ACHN (cell line): ENCODE results near the gene USP48.
"Not testable (repeated sequence)": the region's sequence is repeated elsewhere in the genome, so short reads cannot be mapped to it uniquely, and the experiment has no call there.

ENCODE experiments used
- DNase-seq: peaks from one replicate; pipeline ENCODE4 v3.0.0-alpha.2; 2015
- in situ Hi-C: cut with HindIII; loops from 2 replicates; pipeline ENCODE4 v1.10.0; 2017; ENCODE audit warnings: low sequenced_read_pairs, low pct_ligation_motif_present, low pct_unique_long_range_greater_than_20kb

USP48 gene

GRCh38 chr1:21681426-21681825 lies 101.5 kb downstream of the USP48 start:
- in situ Hi-C loops: no loop called here
- no peak for DNase-seq

DNA sequence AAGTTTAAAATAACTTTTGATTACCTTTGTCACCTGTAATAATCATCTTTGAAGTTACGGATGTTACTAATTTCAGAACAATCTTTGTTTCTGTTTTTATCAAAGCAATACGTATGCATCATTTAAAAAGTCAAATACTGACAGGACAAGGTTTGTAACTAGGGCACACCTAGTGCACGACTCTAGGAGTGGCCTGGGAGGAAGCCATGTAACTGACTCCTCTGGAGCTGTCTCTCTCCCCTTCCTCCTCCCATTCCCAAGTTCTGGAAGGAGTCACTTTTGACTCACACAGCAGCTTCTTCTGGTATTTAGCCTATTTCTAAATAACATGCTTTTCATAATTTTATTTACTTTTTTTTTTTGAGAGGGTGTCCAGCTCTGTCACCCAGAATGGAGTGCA lies 102.0 kb downstream of the USP48 start:
- in situ Hi-C loops: no loop called here
- no peak for DNase-seq

DNA sequence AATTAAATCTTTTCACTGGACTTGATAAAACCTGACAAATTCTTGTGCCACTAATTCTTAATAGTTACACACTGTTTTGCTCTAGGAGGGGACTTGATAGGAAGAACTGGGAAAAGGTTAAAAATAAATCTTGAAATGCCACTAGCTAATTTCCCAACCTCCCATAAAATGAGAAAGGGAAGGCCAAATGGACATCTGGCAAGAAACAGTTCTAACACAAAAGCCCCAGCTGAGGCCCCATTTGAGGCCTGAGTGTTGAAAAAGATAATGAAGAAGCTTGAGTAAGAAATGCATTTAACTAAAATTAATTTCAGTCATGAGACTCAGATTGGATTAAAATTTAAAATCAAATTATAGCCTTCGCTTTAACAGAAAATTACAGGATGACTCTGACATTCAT lies 102.6 kb downstream of the USP48 start:
- DNase-seq: no peak
- in situ Hi-C loops: no loop called here

DNA sequence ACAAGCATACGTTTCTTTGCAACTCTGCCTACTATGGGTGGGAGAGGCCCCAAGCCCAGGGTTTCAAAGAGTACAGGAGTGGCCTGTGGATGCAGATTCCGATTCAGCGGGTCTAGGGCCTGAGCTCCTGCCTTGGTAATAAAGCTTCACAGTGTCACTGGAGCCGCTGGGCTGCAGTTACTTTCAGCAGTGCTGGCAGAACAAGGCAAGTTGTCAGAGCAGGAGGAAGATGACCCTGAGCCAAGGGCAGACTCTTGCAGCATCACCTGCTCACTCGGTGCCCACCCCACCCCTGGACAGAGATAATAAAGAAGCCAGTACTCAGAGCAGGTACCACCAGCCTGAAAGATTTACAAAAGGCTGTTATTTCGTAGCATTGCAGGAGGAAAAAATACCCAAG lies 105.8 kb downstream of the USP48 start:
- DNase-seq: no peak
- in situ Hi-C loops: no loop called here

- in situ Hi-C loops: no loop called here
- DNase-seq: no peak
These were observed 108.0 kb downstream of the USP48 start for GRCh38 chr1:21674957-21675356.

- in situ Hi-C loops, DNase-seq: not testable (repeated sequence)
These were observed 109.1 kb downstream of the USP48 start for GRCh38 chr1:21673853-21674252.

GRCh38 chr1:21673277-21673780 lies 109.6 kb downstream of the USP48 start:
- DNase-seq: no peak
- in situ Hi-C loops: no loop called here

- DNase-seq: no peak
- in situ Hi-C loops: no loop called here
These were observed 110.3 kb downstream of the USP48 start for GRCh38 chr1:21672478-21673276.

- no peak for DNase-seq
- in situ Hi-C loops: no loop called here
These were observed 111.0 kb downstream of the USP48 start for GRCh38 chr1:21671915-21672314.

- DNase-seq: no peak
- in situ Hi-C loops: no loop called here
These were observed 111.7 kb downstream of the USP48 start for GRCh38 chr1:21670956-21671902.

GRCh38 chr1:21670059-21670881 lies 112.7 kb downstream of the USP48 start:
- in situ Hi-C loops: no loop called here
- DNase-seq: no peak

DNA sequence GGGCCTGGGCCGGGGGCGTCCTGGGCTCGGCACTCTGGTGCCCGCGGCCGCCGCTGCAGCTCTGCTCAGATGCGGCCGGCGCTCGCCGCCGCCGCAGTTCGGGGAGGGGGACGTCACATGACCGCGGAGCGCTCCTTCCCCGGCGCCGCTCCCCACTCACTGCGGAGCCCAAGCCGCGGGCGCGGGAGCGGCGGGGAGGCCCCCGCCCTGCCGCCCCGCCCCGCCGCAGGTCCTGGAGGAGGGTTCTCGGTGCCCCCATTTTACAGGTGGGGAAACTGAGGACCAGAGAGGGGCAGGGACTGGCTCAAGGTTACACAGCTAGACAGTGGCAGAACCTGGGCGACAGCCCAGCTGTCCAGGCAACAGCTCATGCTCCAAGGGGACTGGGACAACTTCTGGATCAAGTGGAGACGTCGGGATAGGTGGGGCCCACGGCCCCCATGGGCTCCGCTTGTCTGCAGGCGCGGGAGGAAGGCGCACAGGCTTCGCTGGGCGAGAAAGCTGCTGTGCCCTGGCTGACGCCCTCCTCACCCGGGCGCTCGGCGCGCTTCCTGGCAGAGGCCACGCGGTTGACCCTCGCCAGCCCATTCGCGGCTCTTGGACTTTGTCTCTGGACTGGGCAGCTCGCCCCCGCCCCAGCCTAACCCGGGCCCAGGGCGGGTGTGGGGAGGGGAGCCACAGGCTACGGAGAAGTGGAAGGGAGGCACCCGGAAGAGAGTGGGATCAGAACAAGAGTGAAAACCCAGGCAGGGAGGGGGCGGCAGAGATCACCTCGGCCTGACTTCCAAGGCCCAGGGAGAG lies 113.5 kb downstream of the USP48 start, which contains the start of gene RAP1GAP:
TSS of gene RAP1GAP (minus strand) at position 100 of the 801 bp plus-strand sequence. CDS start 49,325 bp downstream, outside the sequence.
- DNase-seq: peak; percentile 19

DNA sequence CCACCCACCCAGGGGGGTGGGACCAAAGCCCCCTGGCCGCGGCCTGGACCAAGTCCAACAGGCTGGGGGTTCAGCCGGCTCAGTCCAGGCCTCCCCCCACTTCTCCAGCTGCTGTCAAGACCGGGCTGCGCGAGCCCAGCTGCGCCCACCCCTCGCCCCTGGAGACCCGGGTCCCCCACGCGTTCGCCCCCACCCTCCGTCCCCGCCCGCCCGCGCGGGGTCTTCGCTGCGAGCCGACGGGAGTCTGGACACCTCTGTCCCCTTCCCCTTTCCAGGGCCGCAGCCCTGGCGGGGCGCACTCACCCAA lies 114.0 kb downstream of the USP48 start:
- in situ Hi-C loops: no loop called here
- DNase-seq: no peak

More for the DNA sequence above, 113.5 kb downstream of the USP48 start, which contains the start of gene RAP1GAP:
- in situ Hi-C loops: no loop called here

GRCh38 chr1:21668232-21668950 lies 114.6 kb downstream of the USP48 start:
- in situ Hi-C loops: no loop called here
- DNase-seq: no peak

- in situ Hi-C loops: no loop called here
These were observed 115.4 kb downstream of the USP48 start for GRCh38 chr1:21667348-21668231.

DNA sequence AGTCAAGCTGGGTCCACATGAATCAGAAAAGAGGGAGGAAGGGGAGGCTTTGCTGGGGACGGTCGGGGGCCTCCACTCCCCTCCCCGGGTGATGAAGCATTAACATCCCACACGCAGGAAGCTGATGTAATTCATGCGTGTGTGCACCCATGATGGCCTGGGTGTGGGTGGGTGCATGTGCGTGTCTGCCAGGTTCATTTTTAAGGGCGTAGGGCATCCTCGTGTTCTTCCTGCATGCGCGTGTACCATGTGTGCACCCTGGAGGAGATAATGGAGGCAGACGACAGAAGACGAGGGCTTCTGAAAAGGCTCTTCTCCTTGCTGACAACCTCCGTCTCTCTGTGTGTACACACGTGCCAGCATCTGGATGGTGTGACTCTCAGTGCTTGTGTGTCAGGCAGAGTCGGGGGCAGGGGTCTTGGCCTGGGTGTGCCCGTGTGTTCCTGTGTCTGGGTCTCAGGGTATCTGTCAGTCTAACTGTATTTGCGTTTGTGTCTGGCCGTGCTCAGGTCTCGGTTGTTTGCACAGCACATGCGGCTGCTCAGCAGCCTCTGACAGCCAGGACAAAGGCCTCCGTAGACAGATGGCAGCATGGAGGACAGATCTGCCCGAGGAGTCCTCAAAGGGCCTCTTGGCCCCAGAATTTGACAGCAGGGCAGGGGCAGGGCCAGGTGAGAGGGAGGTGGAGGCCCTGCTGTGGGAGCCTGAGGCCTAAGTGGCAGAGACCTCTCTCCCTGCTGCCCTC lies 116.2 kb downstream of the USP48 start:
- in situ Hi-C loops: no loop called here

More at GRCh38 chr1:21667348-21668231, 115.4 kb downstream of the USP48 start:
- DNase-seq: no peak

More for the DNA sequence above, 116.2 kb downstream of the USP48 start:
- no peak for DNase-seq
